Mucosa of descending colon (tissue), 3 donors: ENCODE results near the gene PHF23. TPM values are rescaled to one million over a fixed set of nuclear protein-coding genes. Genes with fewer than 3 reads are reported as not detected.

ENCODE experiments used
- ATAC-seq: fragments of 200-7000 bp; cut with Tn5 transposase; one replicate; pipeline ENCODE4 v1.9.1; 2020; ENCODE audit warnings: mild to moderate bottlenecking, moderate library complexity
- DNase-seq, 3 donors: peaks; one replicate each; pipeline ENCODE4 v3.0.0-alpha.2; 2020
- H3K36me3 ChIP-seq: fragments of 200-600 bp; one replicate; pipeline ENCODE4 v1.8.0; 2021; ENCODE audit warnings: low read depth, mild to moderate bottlenecking
- H3K4me1 ChIP-seq: fragments of 200-600 bp; one replicate; pipeline ENCODE4 v1.8.0; 2021; ENCODE audit warnings: low read depth, mild to moderate bottlenecking
- H3K4me3 ChIP-seq: fragments of 200-600 bp; one replicate; pipeline ENCODE4 v1.8.0; 2021; ENCODE audit warnings: mild to moderate bottlenecking
- H3K9me3 ChIP-seq: fragments of 200-600 bp; one replicate; pipeline ENCODE4 v1.8.0; 2021; ENCODE audit warnings: mild to moderate bottlenecking
- CTCF ChIP-seq: fragments of 200-600 bp; IDR thresholded peaks from one replicate; pipeline ENCODE4 v1.8.0; 2022; ENCODE audit warnings: antibody characterized with exemption, mild to moderate bottlenecking
- intact Hi-C, 2 donors: fragments of 100-400 bp; cut with DNase I in 1 of 2; cut with micrococcal nuclease in 1 of 2; formaldehyde crosslinking; loops; one replicate each; pipeline versions ENCODE4 v1.11.0 to v1.11.1; 2022; cut with DNase I, micrococcal nuclease
- total RNA-seq, 3 donors: library from RNA; stranded (reverse); fragmentation: NEBNext Ultra II Directional in 2 of 3; extraction: Animal tissue kit (Norgen Biotek cat#: 25700) in 2 of 3; gene quantifications; one replicate each; pipeline versions ENCODE4 v1.2.1 to v1.2.4, GENCODE V29; 2021 to 2023
- donor health status: DM: no; HTN: no; CAD: no; lungs with moderate emphysema.
- donor health status: DM: no; HTN: no; CAD: no.
- donor health status: DM: no; HTN: yes; CAD: no.

PHF23 gene
- total RNA-seq, 3 donors from 2014 or later: 36.0 to 49.8 (median 36.8) TPM

- DNase-seq: peak in 1 of 3 donors; percentile 51
- Histone ChIP-seq H3K4me3 (peak overlapping the region; percentile 67), H3K4me1 (peaks cover 29% of the 10 kb centered on the region)
Measured at GRCh38 chr17:7260151-7260550, 20.9 kb upstream of the PHF23 start.

GRCh38 chr17:7259555-7259889 lies 20.3 kb upstream of the PHF23 start:
- H3K4me1 ChIP-seq: peaks cover 29% of the 10 kb centered on the region
- peak in 2 of 3 donors; percentile 40 to 51 for DNase-seq
- intact Hi-C loops: no loop called here
- H3K4me3 ChIP-seq: no peak overlapping the region
- H3K36me3 ChIP-seq: no peaks in the 10 kb centered on the region
- TF ChIP-seq CTCF: no peak
- ATAC-seq: no peak
- H3K9me3 ChIP-seq: no peaks in the 10 kb centered on the region

More at GRCh38 chr17:7260151-7260550, 20.9 kb upstream of the PHF23 start:
- intact Hi-C loops: no loop called here
- TF ChIP-seq CTCF: no peak
- Histone ChIP-seq H3K9me3 (no peaks in the 10 kb centered on the region), H3K36me3 (no peaks in the 10 kb centered on the region)
- ATAC-seq: no peak

DNA sequence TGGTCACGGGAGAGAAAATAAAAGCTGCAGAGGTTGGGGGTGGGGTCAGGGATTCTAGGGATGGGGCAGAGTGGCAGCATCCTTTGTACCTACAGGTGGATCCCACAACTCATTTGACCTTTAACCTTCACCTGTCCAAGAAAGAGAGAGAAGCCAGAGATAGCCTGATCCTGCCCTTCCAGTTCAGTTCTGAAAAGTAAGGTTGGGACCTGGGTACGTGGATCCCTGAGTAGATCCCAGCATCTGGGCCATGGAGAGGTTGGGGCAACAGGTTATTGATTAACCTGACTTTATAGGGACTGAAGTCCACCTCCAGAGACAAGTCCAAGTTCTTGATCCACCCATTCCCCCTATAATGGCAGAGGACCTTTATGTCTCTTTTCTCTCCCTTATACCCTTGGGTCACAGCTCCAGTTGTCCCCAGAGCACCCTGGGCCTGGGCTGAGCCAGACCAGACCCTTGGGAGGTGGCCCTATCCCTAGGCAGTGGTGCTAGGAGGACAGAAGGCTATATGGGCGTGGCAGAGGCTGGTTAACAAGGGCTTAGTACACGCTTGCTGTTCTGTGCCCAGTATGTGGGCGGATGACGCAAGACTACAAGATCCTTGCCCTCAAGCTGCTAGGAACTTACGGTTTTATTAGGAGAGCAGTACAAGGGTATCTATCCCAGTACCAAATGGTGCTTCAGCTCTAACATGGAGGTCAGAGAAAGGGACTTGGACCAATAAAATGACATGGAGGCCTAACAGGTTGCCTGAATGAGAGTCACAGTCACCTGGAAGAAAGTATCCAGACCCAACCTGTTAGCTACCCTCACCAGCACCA lies 19.7 kb upstream of the PHF23 start:
- peak; percentile 50 for ATAC-seq
- H3K9me3 ChIP-seq: no peaks in the 10 kb centered on the region
- H3K4me1 ChIP-seq: peaks cover 23% of the 10 kb centered on the region
- intact Hi-C loops: no loop called here
- TF ChIP-seq CTCF: no peak
- no peaks in the 10 kb centered on the region for H3K36me3 ChIP-seq
- no peak overlapping the region for H3K4me3 ChIP-seq
- DNase-seq: peak; percentile 83 to 89 (median 85)

DNA sequence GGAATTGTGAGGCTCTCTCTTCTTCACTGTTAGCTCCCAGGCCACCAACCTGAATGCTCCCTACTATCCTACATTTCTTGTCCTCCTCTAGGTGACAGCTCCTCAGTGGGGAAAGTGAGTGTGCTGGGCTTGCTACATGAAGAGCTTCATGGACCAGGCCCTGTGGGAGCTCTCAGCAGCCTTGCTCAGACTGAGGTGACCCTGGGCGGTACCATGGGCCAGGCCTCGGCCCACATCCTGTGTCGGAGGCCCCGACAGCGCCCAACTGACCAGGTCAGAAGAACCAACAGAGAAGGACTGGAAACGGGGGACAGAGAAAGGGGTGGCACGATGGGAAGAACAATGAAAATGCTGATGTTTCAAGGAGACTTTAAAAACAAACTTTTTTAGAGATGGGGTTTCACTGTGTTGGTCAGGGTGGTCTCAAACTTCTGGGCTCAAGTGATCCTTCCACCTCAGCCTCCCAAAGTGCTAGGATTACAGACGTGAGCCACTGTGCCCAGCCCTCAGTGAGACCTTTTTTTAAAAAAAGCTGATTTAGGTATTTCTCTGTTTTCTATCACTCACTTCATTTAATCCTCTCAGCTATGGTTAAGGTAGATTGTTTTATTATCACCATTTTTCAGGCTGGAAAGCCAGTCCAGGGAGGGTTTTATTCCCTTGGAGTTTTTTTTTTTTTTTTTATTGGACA lies 17.7 kb upstream of the PHF23 start:
- Histone ChIP-seq H3K4me3 (no peak overlapping the region), H3K9me3 (no peaks in the 10 kb centered on the region), H3K36me3 (no peaks in the 10 kb centered on the region), H3K4me1 (peaks cover 30% of the 10 kb centered on the region)
- ATAC-seq: no peak
- DNase-seq: no peak
- no peak for TF ChIP-seq CTCF
- intact Hi-C loops: no loop called here

GRCh38 chr17:7254511-7254910 lies 15.3 kb upstream of the PHF23 start:
- ATAC-seq (no peak), DNase-seq (no peak)
- intact Hi-C loops: no loop called here
- TF ChIP-seq CTCF: no peak
- Histone ChIP-seq H3K36me3 (no peaks in the 10 kb centered on the region), H3K9me3 (no peaks in the 10 kb centered on the region), H3K4me3 (no peak overlapping the region), H3K4me1 (peaks cover 37% of the 10 kb centered on the region)
